DMS153 treated with DMSO at 0.1 percent for 48 hours (cell line): ENCODE data around the gene SEMA4B.
"Not testable (repeated sequence)": the region's sequence is repeated elsewhere in the genome, so short reads cannot be mapped to it uniquely, and the experiment has no call there.

ENCODE experiments used
- DNase-seq: peaks from one replicate; lab custom pipeline; 2025; ENCODE audit not compliant: unreplicated experiment; lab: John Stamatoyannopoulos, UW

SEMA4B gene

GRCh38 chr15:90201130-90201943, at the start of gene SEMA4B:
Gene SEMA4B, plus strand, starts transcription at chr15:90201330. Its CDS starts 249 bp downstream, at chr15:90201579.
- no peak for DNase-seq

DNA sequence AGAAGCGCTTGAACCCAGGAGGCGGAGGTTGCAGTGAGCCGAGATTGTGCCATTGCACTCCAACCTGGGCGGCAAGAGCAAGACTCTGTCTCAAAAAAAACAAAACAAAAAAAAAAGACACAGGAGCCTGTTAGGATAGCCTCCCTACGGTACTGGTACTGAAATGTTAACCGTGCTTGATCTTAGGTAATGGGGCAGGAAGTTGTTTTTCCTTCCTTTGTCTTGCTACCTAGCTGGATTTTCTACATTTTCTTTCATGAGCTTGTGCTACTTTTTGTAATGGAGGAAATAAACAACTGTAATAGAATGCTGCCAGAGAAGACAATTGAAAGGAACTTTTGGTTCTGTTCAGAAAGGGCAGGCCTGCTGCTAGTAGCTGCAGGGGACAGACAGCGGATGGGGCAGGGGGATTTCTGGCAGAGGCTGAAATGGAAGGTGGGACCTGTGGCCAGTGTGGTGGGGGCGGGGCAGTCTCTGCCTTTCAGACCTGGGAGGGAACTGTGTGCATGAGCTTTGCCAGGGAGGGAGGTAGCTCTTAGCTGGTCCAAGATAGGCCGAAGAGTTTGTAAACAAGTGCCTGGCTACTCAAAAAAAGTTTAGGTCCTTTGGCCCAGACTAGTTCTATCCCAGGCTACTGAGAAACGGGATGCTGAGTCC, 49.0 kb upstream of the SEMA4B start:
- no peak for DNase-seq

- no peak for DNase-seq
Measured at GRCh38 chr15:90153658-90154057, 47.5 kb upstream of the SEMA4B start.

- DNase-seq = no peak
Measured at GRCh38 chr15:90154246-90154645, 46.9 kb upstream of the SEMA4B start.

- no peak for DNase-seq
Measured at GRCh38 chr15:90154861-90155626, 46.1 kb upstream of the SEMA4B start.

- DNase-seq = no peak
Measured at GRCh38 chr15:90159213-90159612, 41.9 kb upstream of the SEMA4B start.

DNA sequence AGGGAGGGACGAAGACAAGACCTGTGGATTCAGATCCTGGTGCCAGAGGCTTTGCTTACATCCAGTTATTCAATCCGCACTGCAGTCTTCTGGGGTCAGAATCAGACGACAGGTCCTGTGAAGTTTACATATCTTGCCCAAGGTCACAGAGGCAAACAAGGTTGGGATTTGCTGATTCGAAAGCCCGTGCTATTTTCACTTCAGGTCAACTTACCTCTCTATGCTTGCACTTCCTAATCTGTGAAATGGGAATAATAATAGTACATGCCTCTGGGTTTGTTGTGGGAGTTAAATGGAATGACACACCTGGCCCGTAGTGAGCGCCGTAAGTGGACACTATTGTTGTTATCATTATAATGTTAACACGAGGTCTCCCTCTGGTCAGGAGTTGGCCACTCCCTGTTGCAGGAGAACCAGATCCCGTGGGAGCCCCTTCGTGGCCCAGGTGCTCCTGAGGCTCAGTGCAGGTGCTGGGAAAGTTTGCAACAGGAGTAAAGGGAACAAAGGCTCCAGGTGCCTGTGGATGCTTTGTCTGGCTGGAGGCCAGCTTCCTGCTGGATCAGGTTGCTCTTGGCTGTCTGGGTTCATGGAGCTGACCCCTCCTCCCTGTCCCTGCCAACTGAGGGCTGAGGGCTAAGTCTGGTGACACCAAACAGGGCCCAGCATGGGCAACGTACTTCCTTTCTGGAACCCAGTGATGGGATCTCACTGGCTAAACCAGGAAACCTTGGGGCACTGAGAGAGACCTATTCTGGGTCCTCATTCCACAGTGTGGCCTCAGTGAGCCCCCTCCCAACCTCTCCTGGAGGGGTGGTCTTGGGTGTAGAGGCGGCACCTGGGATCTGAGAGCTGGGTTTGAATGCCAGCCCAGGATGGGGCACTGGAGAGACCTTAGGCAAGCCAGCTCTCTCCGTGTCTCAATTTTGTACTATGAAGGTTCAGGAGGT, 40.1 kb upstream of the SEMA4B start:
- DNase-seq = peak; percentile 56

- no peak for DNase-seq
Measured at GRCh38 chr15:90161950-90162361, 39.2 kb upstream of the SEMA4B start.

GRCh38 chr15:90162956-90163355, 38.2 kb upstream of the SEMA4B start:
- DNase-seq = no peak

- DNase-seq = not testable (repeated sequence)
Measured at GRCh38 chr15:90164239-90164638, 36.9 kb upstream of the SEMA4B start.

GRCh38 chr15:90165157-90165556, 36.0 kb upstream of the SEMA4B start:
- DNase-seq = no peak

GRCh38 chr15:90165659-90166489, 35.3 kb upstream of the SEMA4B start:
- DNase-seq = peak; percentile 60

GRCh38 chr15:90167121-90167520, 34.0 kb upstream of the SEMA4B start:
- DNase-seq = no peak

GRCh38 chr15:90171623-90172022, 29.5 kb upstream of the SEMA4B start:
- no peak for DNase-seq

GRCh38 chr15:90173372-90173771, 27.8 kb upstream of the SEMA4B start:
- no peak for DNase-seq

- DNase-seq = no peak
Measured at GRCh38 chr15:90174140-90174875, 26.8 kb upstream of the SEMA4B start.

- no peak for DNase-seq
Measured at GRCh38 chr15:90177012-90177411, 24.1 kb upstream of the SEMA4B start.

GRCh38 chr15:90178468-90179435, 22.4 kb upstream of the SEMA4B start:
- no peak for DNase-seq
